IPS DF 19.7 (cell line): ENCODE results near the gene CD300LB.
"Not testable (repeated sequence)": the region's sequence is repeated elsewhere in the genome, so short reads cannot be mapped to it uniquely, and the experiment has no call there.

Experiments used
- DNase-seq: peaks from one replicate; pipeline ENCODE4 v3.0.0-alpha.2; 2013; ENCODE audit warnings: low read depth, low spot score

Gene CD300LB

GRCh38 chr17:74531231-74531761 lies at the start of gene CD300LB:
Gene CD300LB (minus strand): TSS chr17:74531475. CDS start chr17:74531350, 125 bp downstream.
- no peak for DNase-seq

- DNase-seq = no peak
These were observed 48.6 kb upstream of the CD300LB start for GRCh38 chr17:74579900-74580299.

GRCh38 chr17:74578979-74579378 lies 47.7 kb upstream of the CD300LB start:
- no peak for DNase-seq

GRCh38 chr17:74574489-74575142 lies 43.3 kb upstream of the CD300LB start:
- no peak for DNase-seq

- DNase-seq = not testable (repeated sequence)
These were observed 42.4 kb upstream of the CD300LB start for GRCh38 chr17:74573635-74574034.

GRCh38 chr17:74573169-74573568 lies 41.9 kb upstream of the CD300LB start:
- DNase-seq = no peak

- no peak for DNase-seq
These were observed 40.5 kb upstream of the CD300LB start for GRCh38 chr17:74571621-74572270.

GRCh38 chr17:74569020-74570003 lies 38.0 kb upstream of the CD300LB start:
- no peak for DNase-seq

GRCh38 chr17:74568106-74568873 lies 37.0 kb upstream of the CD300LB start:
- no peak for DNase-seq

GRCh38 chr17:74567397-74567796 lies 36.1 kb upstream of the CD300LB start, which contains the start of gene CD300H:
Gene CD300H (minus strand): TSS chr17:74567509.
- no peak for DNase-seq

GRCh38 chr17:74566132-74566753 lies 35.0 kb upstream of the CD300LB start:
- DNase-seq = peak; percentile 50

GRCh38 chr17:74565126-74565525 lies 33.9 kb upstream of the CD300LB start:
- DNase-seq = no peak

GRCh38 chr17:74563358-74563757 lies 32.1 kb upstream of the CD300LB start:
- no peak for DNase-seq

GRCh38 chr17:74561586-74561985 lies 30.3 kb upstream of the CD300LB start:
- DNase-seq = no peak

- DNase-seq = no peak
These were observed 27.7 kb upstream of the CD300LB start for GRCh38 chr17:74558882-74559519.

- DNase-seq = not testable (repeated sequence)
These were observed 27.1 kb upstream of the CD300LB start for GRCh38 chr17:74558402-74558801.

- DNase-seq = no peak
These were observed 24.2 kb upstream of the CD300LB start for GRCh38 chr17:74555427-74555940.

- no peak for DNase-seq
These were observed 23.6 kb upstream of the CD300LB start for GRCh38 chr17:74554909-74555308.

GRCh38 chr17:74552037-74552436 lies 20.8 kb upstream of the CD300LB start:
- no peak for DNase-seq

GRCh38 chr17:74550602-74551001 lies 19.3 kb upstream of the CD300LB start:
- no peak for DNase-seq
